Activated naive CD4-positive, alpha-beta T cell treated with anti-CD3 and anti-CD28 coated beads, Interleukin-2, amount 10 ng/mL, durations not matched to agents 5 hours and 36 hours (primary cell): ENCODE measurements around the gene IFIT5. TPM values are rescaled to one million over a fixed set of nuclear protein-coding genes. Genes with fewer than 3 reads are reported as not detected.

Experiments used
- total RNA-seq, 2 experiments: library from RNA; stranded (reverse); gene quantifications; one replicate each; pipeline ENCODE4 v1.2.3, GENCODE V29; 2021

IFIT5 gene, protein sequence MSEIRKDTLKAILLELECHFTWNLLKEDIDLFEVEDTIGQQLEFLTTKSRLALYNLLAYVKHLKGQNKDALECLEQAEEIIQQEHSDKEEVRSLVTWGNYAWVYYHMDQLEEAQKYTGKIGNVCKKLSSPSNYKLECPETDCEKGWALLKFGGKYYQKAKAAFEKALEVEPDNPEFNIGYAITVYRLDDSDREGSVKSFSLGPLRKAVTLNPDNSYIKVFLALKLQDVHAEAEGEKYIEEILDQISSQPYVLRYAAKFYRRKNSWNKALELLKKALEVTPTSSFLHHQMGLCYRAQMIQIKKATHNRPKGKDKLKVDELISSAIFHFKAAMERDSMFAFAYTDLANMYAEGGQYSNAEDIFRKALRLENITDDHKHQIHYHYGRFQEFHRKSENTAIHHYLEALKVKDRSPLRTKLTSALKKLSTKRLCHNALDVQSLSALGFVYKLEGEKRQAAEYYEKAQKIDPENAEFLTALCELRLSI
- total RNA-seq, result 10 to 100 TPM; 16.2 to 17.0 TPM

DNA sequence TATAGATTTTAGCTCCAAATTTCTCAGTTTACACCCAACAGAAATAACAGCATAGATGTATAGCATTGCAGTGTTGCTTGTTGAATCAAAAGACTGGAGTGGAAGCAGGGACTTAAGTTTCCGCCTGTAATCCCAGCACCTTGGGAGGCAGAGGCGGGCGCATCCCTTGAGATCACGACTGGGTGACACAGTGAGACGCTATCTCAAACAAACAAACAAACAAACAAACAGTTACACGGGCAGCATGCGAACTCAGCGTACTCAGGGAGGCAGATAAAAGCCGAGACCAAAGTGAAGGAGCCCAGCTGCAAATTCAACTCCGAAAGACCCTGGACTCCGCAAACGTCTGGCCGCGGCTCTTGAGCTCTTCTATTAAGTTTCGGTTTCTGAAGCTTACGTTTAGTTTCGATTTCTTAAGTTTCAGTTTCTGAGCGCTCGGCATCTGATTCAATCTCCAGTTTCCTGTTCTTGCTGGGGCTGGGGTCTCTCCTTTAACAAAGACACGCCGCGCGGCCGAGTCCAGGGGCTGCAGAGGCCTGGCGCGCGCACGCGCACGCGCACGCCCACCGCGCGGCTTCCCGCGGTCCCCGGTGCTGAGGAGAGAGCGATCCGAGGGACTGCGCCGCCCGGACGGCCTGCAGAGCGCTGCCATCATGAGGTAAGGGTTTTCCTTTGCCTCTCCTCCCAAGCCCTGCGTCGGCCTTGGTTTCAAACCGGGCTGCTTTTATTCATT is at the start of gene IFIT5:
Gene IFIT5, plus strand, starts transcription at position 423 of the 733 bp plus-strand sequence. Its CDS starts 231 bp downstream, at position 654.

DNA sequence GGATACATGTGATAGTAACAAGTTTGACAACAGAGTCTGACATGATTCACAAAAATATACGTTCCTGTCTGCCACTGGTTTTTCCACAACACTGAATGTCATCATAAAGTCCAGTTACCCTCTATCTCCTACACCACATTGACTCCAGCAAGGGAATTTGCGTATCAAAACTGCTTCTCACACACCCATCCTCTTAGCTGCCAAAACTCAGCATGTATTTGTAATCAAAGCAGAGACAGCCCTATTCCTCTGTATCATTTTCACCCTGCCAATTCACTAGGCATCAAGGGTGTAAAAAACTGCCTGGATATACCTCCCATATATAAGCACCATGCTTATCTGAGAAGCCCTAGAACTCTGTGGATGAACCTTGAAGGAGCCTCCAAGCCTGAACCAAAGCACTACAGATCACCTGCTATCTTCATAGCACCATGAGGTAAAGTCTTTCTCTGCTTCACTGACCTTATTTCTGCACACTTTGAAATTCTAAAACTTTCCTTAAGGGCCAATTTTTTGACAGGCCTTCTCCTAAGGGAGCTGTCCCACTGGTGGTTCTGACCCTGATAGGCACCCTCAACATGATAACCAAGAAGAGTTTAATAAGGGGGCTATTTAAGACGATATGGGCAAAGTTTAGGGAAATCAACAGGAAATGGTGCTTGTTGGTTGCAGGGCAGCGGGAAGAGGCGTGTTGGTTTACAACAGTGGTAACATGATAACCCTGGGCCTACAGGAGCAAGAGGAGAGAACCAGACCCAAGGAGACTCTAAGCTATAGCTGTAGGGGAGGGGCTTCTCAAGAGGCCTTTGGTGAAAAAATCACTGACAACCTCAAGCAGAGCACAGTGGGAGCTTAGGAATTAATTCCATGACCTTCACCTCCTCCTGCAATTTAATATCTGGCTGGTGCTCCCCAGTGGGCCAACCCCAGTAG is 36.4 kb upstream of the IFIT5 start, which contains the start of gene IFIT1B:
Gene IFIT1B, plus strand, starts transcription at position 352 of the 933 bp plus-strand sequence. Its CDS starts 80 bp downstream, at position 432.

DNA sequence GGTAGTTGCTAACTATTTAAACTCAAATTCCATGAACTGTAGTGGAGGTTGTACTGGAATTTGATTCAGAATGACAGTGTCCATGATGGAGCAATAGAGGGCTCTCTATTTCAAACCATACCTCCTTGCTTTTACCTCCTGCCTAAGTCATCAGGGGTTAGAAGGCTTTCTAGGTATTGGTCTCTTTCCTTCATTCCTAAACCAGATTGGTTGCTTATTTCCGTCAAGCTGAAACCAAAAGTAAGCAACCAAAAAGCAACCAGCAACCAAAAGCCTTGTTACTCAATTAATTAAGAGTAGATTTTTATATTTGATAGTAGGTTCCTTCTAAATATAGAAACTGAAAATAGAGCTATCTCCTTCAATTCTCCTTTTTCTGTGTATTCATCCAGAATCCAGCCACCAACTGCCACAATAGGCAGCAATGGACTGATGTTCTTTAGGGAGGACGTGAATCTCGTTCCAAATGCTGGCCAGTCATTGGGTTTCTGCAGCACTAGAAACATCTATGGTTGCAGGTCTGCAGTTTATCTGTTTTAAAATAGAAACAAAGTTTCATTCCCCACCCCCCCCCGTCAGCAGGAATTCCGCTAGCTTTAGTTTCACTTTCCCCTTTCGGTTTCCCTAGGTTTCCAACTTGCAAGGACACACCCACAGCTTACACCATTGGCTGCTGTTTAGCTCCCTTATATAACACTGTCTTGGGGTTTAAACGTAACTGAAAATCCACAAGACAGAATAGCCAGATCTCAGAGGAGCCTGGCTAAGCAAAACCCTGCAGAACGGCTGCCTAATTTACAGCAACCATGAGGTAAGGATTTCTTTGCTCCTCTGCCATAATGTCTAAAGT is 22.2 kb upstream of the IFIT5 start, which contains the start of gene IFIT1:
Gene IFIT1, plus strand, starts transcription at position 717 of the 850 bp plus-strand sequence. Its CDS starts 90 bp downstream, at position 807.

Other genes with a start within 250 kb of the IFIT5 start
- gene CH25H, start 207.3 kb upstream of the IFIT5 start, total RNA-seq, result not detected
- gene LIPA, start 162.8 kb upstream of the IFIT5 start, total RNA-seq, result 10 to 100 TPM; 28.9 to 29.2 TPM
- gene IFIT2, start 112.5 kb upstream of the IFIT5 start, total RNA-seq, result 1 to 10 TPM; 3.9 to 4.3 TPM
- 1 to 10 TPM; 3.1 to 3.6 TPM for gene IFIT3, start 86.6 kb upstream of the IFIT5 start, total RNA-seq
- gene IFIT1B, start 36.5 kb upstream of the IFIT5 start, total RNA-seq, result not detected
- 1 to 10 TPM; 2.8 to 2.9 TPM for gene IFIT1, start 21.9 kb upstream of the IFIT5 start, total RNA-seq
- gene SLC16A12, start 121.0 kb downstream of the IFIT5 start, total RNA-seq, result not detected
- 1 to 10 TPM; 4.0 to 4.3 TPM for gene PANK1, start 230.7 kb downstream of the IFIT5 start, total RNA-seq